HepG2 (cell line): Measurements from ENCODE around the gene RPL18. TPM values are rescaled to one million over a fixed set of nuclear protein-coding genes. Genes with fewer than 3 reads are reported as not detected.

Source experiments
- ATAC-seq: fragments of 200-7000 bp; cut with Tn5 transposase; 3 replicates; pipeline ENCODE4 v1.9.1; 2020; ENCODE audit warnings: mild to moderate bottlenecking, moderate library complexity
- BruUV-seq: library from RNA; stranded (reverse); fragments of 400-500 nt; replicated peaks from 2 replicates; lab custom pipeline; 2021; lab: Mats Ljungman, UMichigan
- CTCF ChIA-PET: fragments of 300-600 bp; formaldehyde crosslinking; extraction: SDS; loops from one replicate; lab custom pipeline; 2021; ENCODE audit warnings: low total read pairs, inconsistent platforms, low intra/inter-chr PET ratio; lab: Yijun Ruan, JAX
- POLR2A ChIA-PET: fragments of 350-600 bp; sonication (Branson Sonifier 250); formaldehyde crosslinking; loops from one replicate; lab custom pipeline; 2020; ENCODE audit warnings: antibody characterized with exemption, inconsistent platforms; lab: Yijun Ruan, JAX
- DNase-seq: peaks from one replicate; pipeline ENCODE4 v3.0.0-alpha.2; 2015; ENCODE audit warnings: low spot score
- FAIRE-seq: peaks from 3 replicates; lab custom pipeline; 2011; peaks lifted over from hg19 to GRCh38; lab: Jason Lieb, UNC
- H2AFZ ChIP-seq: one replicate; pipeline ENCODE4 v1.6.1; 2011; ENCODE audit warnings: low read length, inconsistent platforms
- H3K27ac ChIP-seq: fragments of 300-600 bp; 3 replicates; pipeline ENCODE4 v1.8.0; 2011; ENCODE audit warnings: mixed run types, mild to moderate bottlenecking, mixed read lengths, low read length, inconsistent platforms; ENCODE audit not compliant: insufficient read depth; ENCODE audit errors: extremely low read length
- H3K27me3 ChIP-seq, 2 experiments: fragments of 200-600 bp in 1 of 2; 2 replicates in 1 of 2; 3 replicates in 1 of 2; pipeline versions ENCODE4 v1.6.0 to v1.8.0; 2011; ENCODE audit warnings: low read length in 2 of 2, mild to moderate bottlenecking in 2 of 2, moderate library complexity in 2 of 2, inconsistent platforms in 1 of 2; ENCODE audit not compliant: insufficient read depth in 2 of 2, control insufficient read depth in 1 of 2
- H3K36me3 ChIP-seq, 2 experiments: fragments of 200-600 bp in 1 of 2; replicated peaks in 1 of 2; 2 replicates in 1 of 2; 3 replicates in 1 of 2; pipeline versions ENCODE4 v1.5.1 to v1.8.0; 2011; ENCODE audit warnings: low read length in 2 of 2, inconsistent platforms in 1 of 2; ENCODE audit not compliant: insufficient read depth in 2 of 2, control insufficient read depth in 1 of 2
- H3K4me1 ChIP-seq: 2 replicates; pipeline ENCODE4 v1.5.1; 2012; ENCODE audit warnings: low read length, inconsistent platforms; ENCODE audit not compliant: insufficient read depth
- H3K4me2 ChIP-seq: 2 replicates; pipeline ENCODE4 v1.6.0; 2011; ENCODE audit warnings: low read depth, low read length, inconsistent platforms
- H3K4me3 ChIP-seq, 3 experiments: fragments of 200-600 bp in 1 of 3; sonication (generic), shearing (Covaris generic) in 1 of 3; replicated peaks in 1 of 3; 2 replicates each; pipeline ENCODE4 v1.5.1; 2011 to 2016; ENCODE audit warnings: low read length in 3 of 3, inconsistent platforms in 2 of 3, low read depth in 2 of 3, mild to moderate bottlenecking in 2 of 3, control low read depth in 1 of 3, mixed read lengths in 1 of 3; ENCODE audit not compliant: insufficient read depth in 1 of 3
- H3K79me2 ChIP-seq: one replicate; pipeline ENCODE4 v1.6.1; 2011; ENCODE audit warnings: low read length, inconsistent platforms; ENCODE audit not compliant: insufficient read depth
- H3K9ac ChIP-seq: 2 replicates; pipeline ENCODE4 v1.6.0; 2011; ENCODE audit warnings: mild to moderate bottlenecking, low read depth, low read length, inconsistent platforms; ENCODE audit not compliant: insufficient read depth
- H3K9me3 ChIP-seq: 2 replicates; pipeline ENCODE4 v1.5.1; 2012; ENCODE audit warnings: mild to moderate bottlenecking, low read length
- H4K20me1 ChIP-seq: 2 replicates; pipeline ENCODE4 v1.6.0; 2011; ENCODE audit warnings: inconsistent platforms, mild to moderate bottlenecking, low read length, moderate library complexity; ENCODE audit not compliant: insufficient read depth
- CAMTA2 ChIP-seq: sonication (generic); formaldehyde crosslinking; IDR thresholded peaks from 2 replicates; pipeline ENCODE4 v1.4.0; 2020; ENCODE audit warnings: mild to moderate bottlenecking, missing genetic modification reagents, borderline replicate concordance
- PAWR ChIP-seq: sonication (generic); formaldehyde crosslinking; IDR thresholded peaks from 2 replicates; pipeline ENCODE4 v1.4.0; 2020; ENCODE audit warnings: missing genetic modification reagents, mild to moderate bottlenecking, borderline replicate concordance
- ZBTB49 ChIP-seq: sonication (generic); formaldehyde crosslinking; IDR thresholded peaks from 2 replicates; pipeline ENCODE4 v1.4.0; 2020; ENCODE audit warnings: missing genetic modification reagents, borderline replicate concordance
- ZC3H4 ChIP-seq: sonication (generic); formaldehyde crosslinking; IDR thresholded peaks from 2 replicates; pipeline ENCODE4 v1.4.0; 2020; ENCODE audit warnings: missing genetic modification reagents, borderline replicate concordance
- ZNF318 ChIP-seq: sonication (generic); formaldehyde crosslinking; IDR thresholded peaks from 2 replicates; pipeline ENCODE4 v1.4.0; 2020; ENCODE audit warnings: mild to moderate bottlenecking, missing genetic modification reagents
- ZNF607 ChIP-seq: sonication (generic); formaldehyde crosslinking; IDR thresholded peaks from 2 replicates; pipeline ENCODE4 v1.5.1; 2020; ENCODE audit warnings: missing genetic modification reagents, mild to moderate bottlenecking, borderline replicate concordance
- ZNF629 ChIP-seq: sonication (generic); formaldehyde crosslinking; conservative IDR thresholded peaks from 2 replicates; pipeline ENCODE4 v1.5.0; 2020; ENCODE audit warnings: missing genetic modification reagents
- WGBS: methylation state at CpG from one replicate; pipeline ENCODE4 v1.1.6; 2017; ENCODE audit warnings: low lambda C conversion rate; 5-methylcytosine and 5-hydroxymethylcytosine counted together
- in situ Hi-C: cut with HindIII; loops from 2 replicates; pipeline ENCODE4 v1.10.0; 2017; ENCODE audit warnings: low pct_unique_long_range_greater_than_20kb; ENCODE audit not compliant: extremely low pct_ligation_motif_present
- intact Hi-C: fragments of 100-400 bp; cut with micrococcal nuclease; formaldehyde crosslinking; loops from one replicate; pipeline ENCODE4 v1.10.0; 2022; ENCODE audit not compliant: unreplicated experiment
- polyA plus RNA-seq, 8 experiments: library from polyadenylated mRNA; depleted of rRNA in 3 of 8; stranded (reverse) in 7 of 8; unstranded in 1 of 8; fragments of >200 nt; fragmentation: Illumina TruSeq in 4 of 8; extraction: Trizol in 4 of 8; gene quantifications; 2 replicates each; pipeline versions ENCODE4 v1.2.1 to v1.2.3, GENCODE V29; 2011 to 2016; ENCODE audit warnings: low read depth in 4 of 8, missing spikeins in 1 of 8, mixed read lengths in 1 of 8; ENCODE audit not compliant: insufficient read depth in 1 of 8
- total RNA-seq, 5 experiments: library from RNA; depleted of rRNA; stranded (reverse); fragments of >200 nt; fragmentation: Illumina TruSeq; extraction: Trizol; gene quantifications; 2 replicates each; pipeline ENCODE4 v1.2.3, GENCODE V29; 2016; ENCODE audit warnings: low read depth in 1 of 5

The RPL18 gene
- total and polyA plus RNA-seq, 2 of the 13 experiments (the other 11 are each of a cell fraction or from before 2014, with no cell fraction given) = 1,485 to 1,639 TPM

- BruUV-seq = no TSS peak
- intact Hi-C loops = no loop called here
- POLR2A ChIA-PET = interaction anchor here (1.2 to 1.8 kb wide), 4 partner anchors 9 to 24 kb away, joined by 3 to 28 read pairs (median 4); partner anchors contain the start of genes RPL18 and SPHK2
- Histone ChIP-seq H3K9ac (no peak overlapping the region), H3K79me2 (no peaks in the 10 kb centered on the region), H2AFZ (no peak overlapping the region), H3K27me3 (no peaks in the 10 kb centered on the region; a peak in 1 of 5 replicates), H4K20me1 (no peaks in the 10 kb centered on the region), H3K4me1 (peaks cover 21% of the 10 kb centered on the region), H3K9me3 (no peaks in the 10 kb centered on the region), H3K4me2 (no peak overlapping the region), H3K4me3 (no peak overlapping the region), H3K36me3 (no peaks in the 10 kb centered on the region), H3K27ac (no peak overlapping the region)
- FAIRE-seq = no peak
- in situ Hi-C loops = no loop called here
- ATAC-seq = no peak
- CTCF ChIA-PET = interaction anchor here (1.4 to 2.1 kb wide), 2 partner anchors 21 to 120 kb away, joined by 3 to 10 read pairs; no protein-coding TSS in a partner anchor
- TF ChIP-seq CAMTA2 (no peak), ZNF629 (CRISPR knock-in tag) (peak; percentile 31; the same call in 1 of the 2 replicates), PAWR (CRISPR knock-in tag) (no peak), ZNF318 (CRISPR knock-in tag) (no peak), ZNF607 (CRISPR knock-in tag) (no peak), ZBTB49 (CRISPR knock-in tag) (no peak), ZC3H4 (CRISPR knock-in tag) (no peak)
- no peak for DNase-seq
- 58% methylated on average over 13 of the region's 20 CpGs for WGBS
These were observed 9.3 kb downstream of the RPL18 start for GRCh38 chr19:48609571-48610108.
